ENCODE results near the gene TIMELESS. TPM values are rescaled to one million over a fixed set of nuclear protein-coding genes. Genes with fewer than 3 reads are reported as not detected.
A peak's percentile ranks its signal among the peaks of the same experiment; 100 is the strongest.

TIMELESS gene
- total RNA-seq, 1 experiment from 2014 or later = 48.6 TPM

DNA sequence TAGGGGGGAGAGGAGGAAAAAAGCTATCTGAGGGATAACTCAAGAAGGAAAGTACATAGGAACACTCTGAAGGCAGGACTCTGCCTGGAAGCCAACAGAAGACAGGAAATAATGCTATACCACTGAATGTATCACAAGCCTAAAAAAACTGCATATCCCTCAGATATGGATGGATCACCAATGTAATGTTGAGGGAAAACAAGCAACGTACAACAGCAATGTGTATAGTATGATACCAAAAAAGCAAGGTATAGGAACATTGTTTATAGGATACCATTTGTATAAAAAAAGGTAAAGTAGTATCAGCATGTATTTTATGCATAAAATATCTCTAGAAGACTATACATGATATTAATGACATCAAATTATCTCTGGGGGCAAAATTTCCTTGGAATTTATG is 35.3 kb upstream of the TIMELESS start:
- intact Hi-C loops (cut with micrococcal nuclease; ENCODE audit: unreplicated experiment) = no loop called here

GRCh38 chr12:56479625-56480024 is 30.4 kb upstream of the TIMELESS start:
- CTCF ChIA-PET = no interaction called here
- no TSS peak for BruUV-seq (replicated peaks)
- no peak overlapping the region for H3K4me3 Mint-ChIP-seq (ENCODE audit: low read depth, unreplicated experiment)
- H3K27me3 Mint-ChIP-seq (ENCODE audit: unreplicated experiment) = no peaks in the 10 kb centered on the region
- peaks cover under 1% of the 10 kb centered on the region for H3K36me3 Mint-ChIP-seq (ENCODE audit: insufficient read depth, unreplicated experiment)
- no peaks in the 10 kb centered on the region for H3K4me1 Mint-ChIP-seq (ENCODE audit: low read depth, unreplicated experiment)
- no peaks in the 10 kb centered on the region for H3K9me3 Mint-ChIP-seq (ENCODE audit: low read depth, unreplicated experiment)
- intact Hi-C loops (cut with micrococcal nuclease; ENCODE audit: unreplicated experiment) = no loop called here
- H3K27ac Mint-ChIP-seq (ENCODE audit: unreplicated experiment) = no peak overlapping the region
- no peak for TF ChIP-seq CTCF (IDR thresholded peaks at IDR 0.05; ENCODE audit: unreplicated experiment)
- no peak for DNase-seq

More for the DNA sequence above, 35.3 kb upstream of the TIMELESS start:
- no peak for DNase-seq
- Mint-ChIP-seq H3K27me3 (ENCODE audit: unreplicated experiment) (peaks cover 22% of the 10 kb centered on the region), H3K36me3 (ENCODE audit: insufficient read depth, unreplicated experiment) (peaks cover 22% of the 10 kb centered on the region), H3K27ac (ENCODE audit: unreplicated experiment) (no peak overlapping the region), H3K9me3 (ENCODE audit: low read depth, unreplicated experiment) (peaks cover 3% of the 10 kb centered on the region), H3K4me1 (ENCODE audit: low read depth, unreplicated experiment) (peaks cover 18% of the 10 kb centered on the region), H3K4me3 (ENCODE audit: low read depth, unreplicated experiment) (no peak overlapping the region)
- no TSS peak for BruUV-seq (replicated peaks)
- no peak for TF ChIP-seq CTCF (IDR thresholded peaks at IDR 0.05; ENCODE audit: unreplicated experiment)
- CTCF ChIA-PET = no interaction called here

GRCh38 chr12:56477521-56478225 is 28.4 kb upstream of the TIMELESS start:
- peaks cover 5% of the 10 kb centered on the region for H3K36me3 Mint-ChIP-seq (ENCODE audit: insufficient read depth, unreplicated experiment)
- no peak overlapping the region for H3K4me3 Mint-ChIP-seq (ENCODE audit: low read depth, unreplicated experiment)
- no peaks in the 10 kb centered on the region for H3K9me3 Mint-ChIP-seq (ENCODE audit: low read depth, unreplicated experiment)
- no peak for DNase-seq
- TF ChIP-seq CTCF (IDR thresholded peaks at IDR 0.05; ENCODE audit: unreplicated experiment) = no peak
- no TSS peak for BruUV-seq (replicated peaks)
- no peaks in the 10 kb centered on the region for H3K4me1 Mint-ChIP-seq (ENCODE audit: low read depth, unreplicated experiment)
- no peaks in the 10 kb centered on the region for H3K27me3 Mint-ChIP-seq (ENCODE audit: unreplicated experiment)
- intact Hi-C loops (cut with micrococcal nuclease; ENCODE audit: unreplicated experiment) = no loop called here
- CTCF ChIA-PET = no interaction called here
- peak overlapping the region; percentile 12 for H3K27ac Mint-ChIP-seq (ENCODE audit: unreplicated experiment)

- CTCF ChIA-PET = no interaction called here
- Mint-ChIP-seq H3K27ac (ENCODE audit: unreplicated experiment) (peak overlapping the region; percentile 12), H3K27me3 (ENCODE audit: unreplicated experiment) (no peaks in the 10 kb centered on the region), H3K4me3 (ENCODE audit: low read depth, unreplicated experiment) (no peak overlapping the region), H3K9me3 (ENCODE audit: low read depth, unreplicated experiment) (no peaks in the 10 kb centered on the region), H3K4me1 (ENCODE audit: low read depth, unreplicated experiment) (no peaks in the 10 kb centered on the region), H3K36me3 (ENCODE audit: insufficient read depth, unreplicated experiment) (peaks cover 5% of the 10 kb centered on the region)
- no TSS peak for BruUV-seq (replicated peaks)
- TF ChIP-seq CTCF (IDR thresholded peaks at IDR 0.05; ENCODE audit: unreplicated experiment) = no peak
- no peak for DNase-seq
- intact Hi-C loops (cut with micrococcal nuclease; ENCODE audit: unreplicated experiment) = no loop called here
Measured at GRCh38 chr12:56476972-56477432, 27.8 kb upstream of the TIMELESS start.

Measured in Calu3 (cell line).